Breast epithelium (tissue), 3 donors: Measurements from ENCODE around the gene ITLN1.

Experiments used
- CTCF ChIP-seq, 3 donors: fragments of 450-650 bp; IDR thresholded peaks; one replicate each; pipeline ENCODE4 v1.5.1; 2016 to 2017; ENCODE audit warnings: antibody characterized with exemption in 3 of 3, mild to moderate bottlenecking in 3 of 3, moderate library complexity in 3 of 3
- POLR2AphosphoS5 ChIP-seq, 3 donors: sonication (generic); formaldehyde crosslinking; IDR thresholded peaks; one replicate each; pipeline ENCODE4 v1.6.1; 2017; ENCODE audit warnings: antibody characterized with exemption in 3 of 3

- TF ChIP-seq CTCF (IDR thresholded peaks at IDR 0.05) (no peak), POLR2AphosphoS5 (IDR thresholded peaks at IDR 0.05) (no peak)
Observed at GRCh38 chr1:160901768-160902167, 16.8 kb upstream of the ITLN1 start.
